AG09309 (cell line): Measurements from ENCODE around the gene VTN.

ENCODE experiments used
- DNase-seq: peaks from one replicate; pipeline ENCODE4 v3.0.0-alpha.2; 2010; ENCODE audit warnings: low read depth
- H3K4me3 ChIP-seq: 2 replicates; pipeline ENCODE4 v1.5.1; 2011; ENCODE audit warnings: mild to moderate bottlenecking, low read depth, low read length, moderate library complexity; ENCODE audit not compliant: control insufficient read depth
- CTCF ChIP-seq: IDR thresholded peaks from 2 replicates; pipeline ENCODE4 v1.5.1; 2011; ENCODE audit warnings: mild to moderate bottlenecking, low read depth, low read length, inconsistent platforms; ENCODE audit not compliant: insufficient read depth, control insufficient read depth; ENCODE audit errors: missing control alignments

VTN gene

GRCh38 chr17:28402844-28403243 lies 32.7 kb upstream of the VTN start:
- TF ChIP-seq CTCF = no peak
- H3K4me3 ChIP-seq = no peak overlapping the region
- DNase-seq = no peak

- no peak for DNase-seq
- H3K4me3 ChIP-seq = no peak overlapping the region
- TF ChIP-seq CTCF = no peak
Measured at GRCh38 chr17:28402224-28402630, 32.1 kb upstream of the VTN start.

GRCh38 chr17:28399808-28400207 lies 29.7 kb upstream of the VTN start:
- no peak for DNase-seq
- no peak for TF ChIP-seq CTCF
- H3K4me3 ChIP-seq = no peak overlapping the region

- TF ChIP-seq CTCF = no peak
- no peak for DNase-seq
- no peak overlapping the region for H3K4me3 ChIP-seq
Measured at GRCh38 chr17:28398280-28398981, 28.3 kb upstream of the VTN start.

- no peak for DNase-seq
- no peak overlapping the region for H3K4me3 ChIP-seq
- no peak for TF ChIP-seq CTCF
Measured at GRCh38 chr17:28397687-28398279, 27.7 kb upstream of the VTN start.

- no peak for DNase-seq
- no peak overlapping the region for H3K4me3 ChIP-seq
- TF ChIP-seq CTCF = no peak
Measured at GRCh38 chr17:28397275-28397674, 27.2 kb upstream of the VTN start.
